ENCODE measurements around the gene AARS2.

DNA sequence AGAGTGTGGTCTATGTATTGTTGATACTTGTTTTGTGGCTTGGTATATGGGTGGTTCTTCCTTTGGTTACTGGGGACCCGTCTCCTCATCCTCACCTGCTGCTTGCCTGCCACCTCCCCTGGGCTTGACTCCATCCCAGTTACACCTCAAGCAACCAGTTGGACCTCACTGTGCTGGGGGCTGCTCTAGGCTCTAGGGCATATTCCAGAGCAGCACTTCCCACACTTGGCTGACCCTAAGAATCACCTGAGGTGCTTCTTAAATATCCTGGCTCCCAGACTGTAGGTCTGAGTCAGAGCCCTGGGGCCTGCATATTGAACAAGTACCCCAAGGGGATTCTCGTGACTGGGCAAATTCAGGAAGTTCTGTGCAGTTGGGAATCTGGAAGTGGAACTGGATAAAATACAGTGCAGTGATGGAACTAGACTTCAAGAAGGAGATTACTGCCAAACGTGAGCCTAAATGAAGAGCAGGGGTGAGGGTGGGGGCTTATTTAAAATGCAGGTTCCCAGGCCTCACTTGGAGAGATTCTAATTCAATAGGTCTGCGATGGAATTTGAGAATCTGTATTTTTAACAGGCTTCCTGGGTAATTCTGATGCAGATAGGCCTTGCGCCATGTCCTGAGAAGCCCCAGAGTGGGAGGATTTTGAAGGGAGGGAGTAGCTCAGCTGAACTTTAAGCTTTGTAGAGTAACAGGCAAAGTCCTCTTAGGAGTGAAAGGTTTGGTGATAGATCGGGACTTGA is 36.9 kb upstream of the AARS2 start:
- TF ChIP-seq, protein P1, sequence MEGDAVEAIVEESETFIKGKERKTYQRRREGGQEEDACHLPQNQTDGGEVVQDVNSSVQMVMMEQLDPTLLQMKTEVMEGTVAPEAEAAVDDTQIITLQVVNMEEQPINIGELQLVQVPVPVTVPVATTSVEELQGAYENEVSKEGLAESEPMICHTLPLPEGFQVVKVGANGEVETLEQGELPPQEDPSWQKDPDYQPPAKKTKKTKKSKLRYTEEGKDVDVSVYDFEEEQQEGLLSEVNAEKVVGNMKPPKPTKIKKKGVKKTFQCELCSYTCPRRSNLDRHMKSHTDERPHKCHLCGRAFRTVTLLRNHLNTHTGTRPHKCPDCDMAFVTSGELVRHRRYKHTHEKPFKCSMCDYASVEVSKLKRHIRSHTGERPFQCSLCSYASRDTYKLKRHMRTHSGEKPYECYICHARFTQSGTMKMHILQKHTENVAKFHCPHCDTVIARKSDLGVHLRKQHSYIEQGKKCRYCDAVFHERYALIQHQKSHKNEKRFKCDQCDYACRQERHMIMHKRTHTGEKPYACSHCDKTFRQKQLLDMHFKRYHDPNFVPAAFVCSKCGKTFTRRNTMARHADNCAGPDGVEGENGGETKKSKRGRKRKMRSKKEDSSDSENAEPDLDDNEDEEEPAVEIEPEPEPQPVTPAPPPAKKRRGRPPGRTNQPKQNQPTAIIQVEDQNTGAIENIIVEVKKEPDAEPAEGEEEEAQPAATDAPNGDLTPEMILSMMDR (IDR thresholded peaks at IDR 0.05): no peak
- TF ChIP-seq POLR2A (IDR thresholded peaks at IDR 0.05): no peak
